Fibroblast of skin of left quadriceps (primary cell): Measurements from ENCODE around the gene IL17RE.
A peak's percentile ranks its signal among the peaks of the same experiment; 100 is the strongest.
"Not testable (repeated sequence)": the region's sequence is repeated elsewhere in the genome, so short reads cannot be mapped to it uniquely, and the experiment has no call there.

Source experiments
- DNase-seq, 2 experiments: peaks; one replicate each; pipeline ENCODE4 v3.0.0-alpha.2; 2013; ENCODE audit warnings: low read depth in 2 of 2

The IL17RE gene

DNA sequence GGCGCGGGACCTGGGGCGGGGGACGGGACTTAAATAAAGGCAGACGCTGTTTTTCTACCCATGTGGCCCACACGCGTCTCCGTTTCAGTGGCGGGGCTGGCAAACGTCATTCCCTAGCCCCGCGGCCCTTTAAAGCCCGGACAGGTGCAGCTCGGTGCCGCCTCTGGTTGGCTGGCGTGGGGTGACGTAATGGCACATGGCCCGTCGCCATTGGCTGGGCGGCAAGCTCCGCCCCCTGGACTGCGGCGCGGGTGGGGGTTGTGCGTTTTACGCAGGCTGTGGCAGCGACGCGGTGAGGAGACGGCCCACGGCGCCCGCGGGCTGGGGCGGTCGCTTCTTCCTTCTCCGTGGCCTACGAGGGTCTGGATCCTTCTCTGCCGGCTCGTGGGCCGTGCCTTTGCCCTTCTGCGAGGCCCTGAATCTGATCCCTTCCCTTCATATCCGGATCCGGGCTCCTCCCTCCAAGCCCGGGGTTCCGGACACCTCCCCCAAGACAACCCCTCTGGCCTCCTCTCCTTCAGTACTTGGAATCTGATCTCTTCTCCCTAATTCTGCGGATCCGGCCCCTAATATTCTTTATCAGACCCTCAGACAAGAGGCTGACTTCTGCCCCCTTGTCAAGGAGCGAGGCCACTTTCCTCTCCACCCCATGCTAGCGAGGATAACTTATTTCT, 31.1 kb downstream of the IL17RE start, which contains the start of gene CRELD1:
TSS of gene CRELD1 (plus strand) at position 274 of the 674 bp plus-strand sequence. CDS start 605 bp downstream, outside the sequence.
- peak in 1 of 2 experiments; percentile 55 for DNase-seq

DNA sequence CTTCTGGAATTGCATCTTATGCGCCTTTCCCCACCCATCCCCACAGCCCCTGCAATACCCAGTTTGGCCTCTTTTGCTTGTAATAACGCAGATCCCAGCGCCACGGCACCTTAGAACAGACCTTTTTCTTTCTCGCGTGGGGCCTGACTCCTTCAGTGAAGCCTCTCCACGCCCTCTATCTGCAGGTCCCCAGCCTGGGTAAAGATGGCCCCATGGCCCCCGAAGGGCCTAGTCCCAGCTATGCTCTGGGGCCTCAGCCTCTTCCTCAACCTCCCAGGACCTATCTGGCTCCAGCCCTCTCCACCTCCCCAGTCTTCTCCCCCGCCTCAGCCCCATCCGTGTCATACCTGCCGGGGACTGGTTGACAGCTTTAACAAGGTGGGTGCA, 31.6 kb downstream of the IL17RE start:
- DNase-seq, result no peak

- DNase-seq, result no peak
Measured at GRCh38 chr3:9934993-9935392, 32.3 kb downstream of the IL17RE start.

GRCh38 chr3:9935966-9936510, 33.4 kb downstream of the IL17RE start:
- no peak for DNase-seq

DNA sequence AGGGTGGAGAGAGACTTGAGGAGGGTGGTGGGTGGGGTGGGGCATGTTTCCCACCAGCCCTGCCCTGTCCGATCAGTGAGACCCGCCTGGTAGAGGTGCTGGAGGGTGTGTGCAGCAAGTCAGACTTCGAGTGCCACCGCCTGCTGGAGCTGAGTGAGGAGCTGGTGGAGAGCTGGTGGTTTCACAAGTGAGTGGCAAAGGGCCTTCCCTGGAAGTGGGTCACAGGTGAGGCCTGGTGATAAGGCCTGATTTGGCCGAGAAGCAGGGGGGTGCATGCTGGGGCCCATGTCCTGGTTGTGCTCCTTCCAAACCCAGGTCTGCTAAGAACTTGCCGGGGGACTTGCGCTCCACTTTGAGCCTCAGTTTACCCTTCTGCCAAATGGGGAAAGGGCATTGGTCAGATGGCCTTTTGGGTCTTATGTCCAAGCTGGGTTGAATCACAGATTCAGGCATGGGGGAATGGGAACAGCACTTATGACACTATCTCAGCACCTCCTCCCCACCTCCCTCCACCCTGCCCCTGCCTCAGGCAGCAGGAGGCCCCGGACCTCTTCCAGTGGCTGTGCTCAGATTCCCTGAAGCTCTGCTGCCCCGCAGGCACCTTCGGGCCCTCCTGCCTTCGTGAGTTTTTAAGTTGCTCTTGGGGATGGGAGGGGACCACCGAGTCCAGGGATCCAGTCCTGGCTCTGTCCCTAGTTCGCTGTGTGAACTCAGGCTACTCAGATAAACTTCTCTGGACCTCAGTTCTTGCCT, 35.0 kb downstream of the IL17RE start:
- DNase-seq, result no peak

DNA sequence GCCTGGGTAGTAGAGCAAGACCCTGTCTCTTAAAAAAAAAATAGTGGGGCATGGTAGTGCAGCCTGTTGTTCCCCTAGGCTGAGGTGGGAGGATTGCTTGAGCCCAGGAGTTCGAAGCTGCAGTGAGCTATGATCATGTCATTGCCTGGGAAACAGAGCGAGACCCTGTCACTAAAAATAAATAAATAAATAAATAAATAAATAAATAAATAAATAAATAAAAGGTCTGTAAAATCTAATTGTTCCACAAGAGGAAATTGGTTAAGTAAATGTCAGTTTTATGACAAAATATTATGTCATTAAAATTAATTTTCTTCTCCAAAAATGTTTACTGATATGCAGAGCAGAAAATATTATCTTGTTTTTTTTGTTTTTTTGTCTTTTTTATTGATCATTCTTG, 36.3 kb downstream of the IL17RE start:
- no peak for DNase-seq

DNA sequence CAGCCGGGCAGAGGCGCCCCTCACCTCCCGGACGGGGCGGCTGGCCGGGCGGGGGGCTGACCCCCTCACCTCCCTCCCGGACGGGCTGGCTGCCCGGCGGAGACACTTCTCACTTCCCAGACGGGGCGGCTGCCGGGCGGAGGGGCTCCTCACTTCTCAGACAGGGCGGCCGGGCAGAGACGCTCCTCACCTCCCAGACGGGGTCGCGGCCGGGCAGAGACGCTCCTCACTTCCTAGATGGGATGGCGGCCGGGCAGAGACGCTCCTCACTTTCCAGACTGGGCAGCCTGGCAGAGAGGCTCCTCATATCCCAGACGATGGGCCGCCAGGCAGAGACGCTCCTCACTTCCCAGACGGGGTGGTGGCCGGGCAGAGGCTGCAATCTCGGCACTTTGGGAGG, 37.3 kb downstream of the IL17RE start:
- DNase-seq, result not testable (repeated sequence)

DNA sequence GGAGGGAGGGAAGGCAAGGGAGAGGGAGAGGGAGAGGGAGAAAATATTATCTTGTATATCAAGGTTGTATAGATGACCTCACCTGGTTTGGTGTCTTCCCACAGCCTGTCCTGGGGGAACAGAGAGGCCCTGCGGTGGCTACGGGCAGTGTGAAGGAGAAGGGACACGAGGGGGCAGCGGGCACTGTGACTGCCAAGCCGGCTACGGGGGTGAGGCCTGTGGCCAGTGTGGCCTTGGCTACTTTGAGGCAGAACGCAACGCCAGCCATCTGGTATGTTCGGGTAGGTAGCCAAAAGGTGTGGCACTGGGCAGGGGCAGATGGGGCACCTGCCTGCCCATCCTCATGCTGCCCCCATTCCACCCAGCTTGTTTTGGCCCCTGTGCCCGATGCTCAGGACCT, 38.1 kb downstream of the IL17RE start:
- no peak for DNase-seq

GRCh38 chr3:9942164-9942563, 39.5 kb downstream of the IL17RE start:
- no peak for DNase-seq

DNA sequence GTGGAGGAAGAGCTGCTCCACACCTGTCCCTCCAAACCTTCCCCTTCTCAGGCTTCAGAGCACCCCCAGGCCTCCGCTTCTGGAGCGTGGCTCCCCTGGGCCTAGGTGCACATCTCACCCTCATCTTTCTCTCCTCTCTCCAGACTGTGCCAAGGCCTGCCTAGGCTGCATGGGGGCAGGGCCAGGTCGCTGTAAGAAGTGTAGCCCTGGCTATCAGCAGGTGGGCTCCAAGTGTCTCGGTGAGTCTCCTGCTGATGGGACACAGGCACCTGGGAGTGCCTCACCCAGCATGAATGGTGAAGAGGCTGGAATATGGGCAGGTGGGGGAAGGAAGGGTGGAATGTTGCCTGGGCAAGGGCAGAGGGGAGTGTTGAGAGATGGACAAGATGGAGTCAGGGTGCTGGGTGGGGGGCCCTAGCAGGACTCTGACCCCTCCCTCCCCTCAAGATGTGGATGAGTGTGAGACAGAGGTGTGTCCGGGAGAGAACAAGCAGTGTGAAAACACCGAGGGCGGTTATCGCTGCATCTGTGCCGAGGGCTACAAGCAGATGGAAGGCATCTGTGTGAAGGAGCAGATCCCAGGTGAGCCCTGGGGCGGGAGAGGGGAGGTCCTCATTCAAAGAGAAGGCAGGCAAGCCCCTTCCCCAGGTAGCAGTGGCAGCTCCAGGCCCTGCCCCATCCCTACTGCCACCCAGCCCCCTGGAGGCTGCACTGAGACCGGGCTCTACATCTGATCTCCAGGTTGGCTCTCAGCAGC, 40.5 kb downstream of the IL17RE start:
- DNase-seq, result no peak

- DNase-seq, result no peak
Measured at GRCh38 chr3:9944271-9944670, 41.6 kb downstream of the IL17RE start.

GRCh38 chr3:9945358-9945757, 42.7 kb downstream of the IL17RE start:
- DNase-seq, result no peak

GRCh38 chr3:9946112-9947024, 43.7 kb downstream of the IL17RE start:
- DNase-seq, result peak; percentile 65 to 75

- DNase-seq, result no peak
Measured at GRCh38 chr3:9947025-9947995, 44.7 kb downstream of the IL17RE start.

DNA sequence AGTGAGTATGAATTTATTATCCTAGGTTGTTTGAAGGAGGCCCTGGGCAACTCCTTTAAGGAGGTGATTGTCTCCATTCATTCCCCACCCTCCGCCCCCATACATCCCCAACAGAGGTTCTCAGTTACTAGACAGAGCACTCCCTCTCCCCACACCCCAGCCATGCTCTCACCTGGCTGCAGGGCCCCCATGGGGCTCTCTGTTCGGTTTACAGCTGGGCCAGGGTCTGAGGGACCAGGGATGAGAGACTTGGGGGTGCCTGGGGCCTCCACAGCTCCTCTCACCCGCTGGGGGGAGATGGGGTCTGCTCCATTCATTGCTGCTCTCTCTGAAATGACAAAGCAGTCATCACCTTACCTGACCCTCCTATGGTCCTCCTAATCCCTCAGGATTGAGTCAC, 45.9 kb downstream of the IL17RE start:
- DNase-seq, result no peak

DNA sequence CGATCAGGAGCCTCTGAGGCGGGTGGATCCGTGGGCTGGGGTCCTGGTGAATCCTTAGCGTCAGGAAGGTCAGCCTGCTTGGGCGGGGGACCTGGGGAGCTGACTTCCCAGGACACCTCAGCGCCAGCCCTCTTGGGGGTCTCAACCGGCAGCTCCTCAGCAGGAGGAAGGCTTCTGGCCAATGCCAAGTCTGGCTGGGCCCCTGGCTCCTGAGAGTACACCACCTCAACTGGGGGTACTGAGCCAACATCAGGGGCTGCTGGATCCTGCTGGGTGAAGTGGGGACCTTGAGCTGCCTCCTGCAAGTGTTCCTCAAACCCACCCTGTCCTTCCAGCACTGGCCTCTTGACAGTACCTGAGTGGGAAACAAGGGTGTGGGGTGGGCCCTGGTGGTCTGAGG, 46.5 kb downstream of the IL17RE start:
- no peak for DNase-seq

- DNase-seq, result no peak
Measured at GRCh38 chr3:9949626-9950025, 47.0 kb downstream of the IL17RE start.

DNA sequence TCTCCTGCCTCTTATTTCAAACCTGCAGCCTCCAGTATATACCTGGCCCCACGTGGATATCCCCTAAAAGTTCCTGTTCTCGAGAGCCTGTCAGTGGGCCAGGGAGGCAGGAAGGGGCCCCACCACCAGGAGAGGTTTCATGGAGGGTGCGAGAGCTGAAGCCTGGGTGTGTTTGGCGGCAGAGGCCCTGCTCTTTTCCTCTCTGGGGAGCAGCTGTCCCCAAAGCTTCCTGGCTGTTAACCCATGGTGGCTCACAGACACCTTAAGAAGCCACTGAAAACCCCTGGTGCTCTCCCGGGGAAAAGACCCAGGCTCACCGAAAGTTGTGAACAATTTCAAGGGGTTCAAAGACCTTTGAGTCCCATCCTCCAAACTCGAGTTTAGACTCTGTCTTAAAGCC, 48.5 kb downstream of the IL17RE start:
- DNase-seq, result no peak

DNA sequence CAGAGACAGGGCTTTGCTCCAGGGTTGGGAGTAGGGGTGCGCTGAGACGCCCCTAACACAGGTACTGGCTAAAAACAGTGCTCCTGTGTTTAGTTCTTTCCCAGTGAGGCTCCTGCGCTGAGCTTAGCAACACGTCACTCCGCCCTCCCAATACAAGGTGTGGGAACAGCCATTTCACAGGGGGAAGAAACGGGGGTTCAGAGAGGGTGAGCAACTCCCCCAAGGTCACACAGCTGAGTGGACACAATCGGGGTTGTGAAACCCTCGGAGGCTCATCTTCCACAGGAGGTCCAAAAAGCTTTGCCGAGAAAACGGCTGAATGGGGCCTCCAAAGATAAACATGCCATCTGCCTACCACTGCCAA, 48.9 kb downstream of the IL17RE start:
- no peak for DNase-seq
